GM12878 (cell line): ENCODE data around the gene PHKG2. TPM values are rescaled to one million over a fixed set of nuclear protein-coding genes. Genes with fewer than 3 reads are reported as not detected.

Experiments
- ATAC-seq: fragments of 200-7000 bp; cut with Tn5 transposase; 3 replicates; pipeline ENCODE4 v1.9.1; 2020; ENCODE audit warnings: mild to moderate bottlenecking, moderate library complexity
- BruUV-seq: library from RNA; stranded (reverse); fragments of 400-500 nt; replicated peaks from 2 replicates; lab custom pipeline; 2021; lab: Mats Ljungman, UMichigan
- CTCF ChIA-PET: fragments of 300-600 bp; sonication (Branson Sonifier 250); formaldehyde crosslinking; extraction: SDS; loops from one replicate; lab custom pipeline; 2021; ENCODE audit warnings: inconsistent platforms; lab: Yijun Ruan, JAX
- POLR2A ChIA-PET: fragments of 350-600 bp; formaldehyde crosslinking; extraction: SDS; loops from one replicate; lab custom pipeline; 2021; ENCODE audit warnings: inconsistent platforms; lab: Charles Lee
- RAD21 ChIA-PET: fragments of 300-600 bp; sonication (Branson Sonifier 250); formaldehyde crosslinking; loops from one replicate; lab custom pipeline; 2023; ENCODE audit warnings: antibody characterized with exemption; ENCODE audit not compliant: unreplicated experiment; lab: Charles Lee
- SMC1A ChIA-PET: fragments of 300-600 bp; sonication (Branson Sonifier 250); formaldehyde crosslinking; loops from one replicate; lab custom pipeline; 2023; ENCODE audit not compliant: unreplicated experiment, uncharacterized antibody; lab: Charles Lee
- DNase-seq: peaks from one replicate; pipeline ENCODE4 v3.0.0-alpha.2; 2011; ENCODE audit warnings: low read depth, low spot score
- FAIRE-seq: peaks from 3 replicates; lab custom pipeline; 2011; peaks lifted over from hg19 to GRCh38; lab: Jason Lieb, UNC
- H2AFZ ChIP-seq: 2 replicates; pipeline ENCODE4 v1.6.0; 2011; ENCODE audit warnings: low read depth, low read length, control low read depth; ENCODE audit not compliant: control insufficient read depth
- H3K27ac ChIP-seq: 2 replicates; pipeline ENCODE4 v1.5.1; 2011; ENCODE audit warnings: control low read depth; ENCODE audit not compliant: control insufficient read depth, insufficient read depth
- H3K27me3 ChIP-seq, 2 experiments: replicated peaks in 1 of 2; 2 replicates each; pipeline versions ENCODE4 v1.6.0 to v1.6.1; 2011; ENCODE audit warnings: low read length in 1 of 2; ENCODE audit not compliant: control insufficient read depth in 2 of 2, insufficient read depth in 2 of 2
- H3K36me3 ChIP-seq, 2 experiments: 2 replicates each; pipeline ENCODE4 v1.5.1; 2011; ENCODE audit warnings: low read length in 1 of 2; ENCODE audit not compliant: control insufficient read depth in 2 of 2, insufficient read depth in 2 of 2
- H3K4me1 ChIP-seq: 2 replicates; pipeline ENCODE4 v1.6.1; 2011; ENCODE audit warnings: mild to moderate bottlenecking, low read length, moderate library complexity, mixed read lengths; ENCODE audit not compliant: control insufficient read depth, insufficient read depth
- H3K4me2 ChIP-seq: 2 replicates; pipeline ENCODE4 v1.6.0; 2011; ENCODE audit warnings: control low read depth; ENCODE audit not compliant: control insufficient read depth, insufficient read depth
- H3K4me3 ChIP-seq: fragments of 200-600 bp; sonication (generic); 2 replicates; pipeline ENCODE4 v1.5.1; 2016
- H3K79me2 ChIP-seq: 2 replicates; pipeline ENCODE4 v1.6.0; 2011; ENCODE audit warnings: low read length; ENCODE audit not compliant: control insufficient read depth, insufficient read depth
- H3K9ac ChIP-seq: 2 replicates; pipeline ENCODE4 v1.8.0; 2011; ENCODE audit warnings: low read length, control low read depth, mixed read lengths; ENCODE audit not compliant: control insufficient read depth, insufficient read depth
- H3K9me3 ChIP-seq: replicated peaks from 3 replicates; pipeline ENCODE4 v1.5.1; 2011; ENCODE audit warnings: mild to moderate bottlenecking, low read length; ENCODE audit not compliant: control insufficient read depth, insufficient read depth
- H4K20me1 ChIP-seq: 2 replicates; pipeline ENCODE4 v1.6.0; 2011; ENCODE audit not compliant: control insufficient read depth, insufficient read depth
- ASH2L ChIP-seq: fragments of 300-600, 200-600 bp; sonication (generic); IDR thresholded peaks from 2 replicates; pipeline ENCODE4 v1.6.1; 2017; ENCODE audit warnings: low read depth, mild to moderate bottlenecking, borderline replicate concordance
- BHLHE40 ChIP-seq, 2 experiments: fragments of 450-650 bp in 1 of 2; IDR thresholded peaks; 2 replicates each; pipeline ENCODE4 v1.6.1; 2011 to 2017; ENCODE audit warnings: low read depth in 2 of 2, borderline replicate concordance in 1 of 2, improper control_type of control experiment in 1 of 2, low read length in 1 of 2, mild to moderate bottlenecking in 1 of 2
- CHD2 ChIP-seq: IDR thresholded peaks from 2 replicates; pipeline ENCODE4 v1.6.1; 2011; ENCODE audit warnings: low read depth, low read length, improper control_type of control experiment, borderline replicate concordance
- FOXM1 ChIP-seq: IDR thresholded peaks from 2 replicates; pipeline ENCODE4 v1.6.1; 2012; ENCODE audit warnings: low read depth, mild to moderate bottlenecking, inconsistent platforms, low read length, moderate library complexity
- GATAD2B ChIP-seq: fragments of 450-650 bp; conservative IDR thresholded peaks from 2 replicates; pipeline ENCODE4 v1.6.1; 2017; ENCODE audit warnings: low read depth, mild to moderate bottlenecking, moderate library complexity
- MEF2A ChIP-seq: IDR thresholded peaks from 2 replicates; pipeline ENCODE4 v1.6.1; 2011; ENCODE audit warnings: low read depth, mild to moderate bottlenecking, low read length, moderate library complexity; ENCODE audit not compliant: insufficient read depth
- NFYB ChIP-seq: IDR thresholded peaks from 2 replicates; pipeline ENCODE4 v1.6.1; 2011; ENCODE audit warnings: low read depth, mild to moderate bottlenecking, low read length, improper control_type of control experiment, moderate library complexity; ENCODE audit not compliant: insufficient read depth
- SIN3A ChIP-seq: IDR thresholded peaks from 2 replicates; pipeline ENCODE4 v1.6.1; 2012; ENCODE audit warnings: low read depth, low read length, improper control_type of control experiment
- SMAD1 ChIP-seq: fragments of 450-650 bp; IDR thresholded peaks from 2 replicates; pipeline ENCODE4 v1.6.1; 2018; ENCODE audit warnings: mild to moderate bottlenecking, low read depth; ENCODE audit not compliant: partially characterized antibody
- SMARCA5 ChIP-seq: fragments of 450-650 bp; IDR thresholded peaks from 2 replicates; pipeline ENCODE4 v1.6.1; 2017; ENCODE audit warnings: mild to moderate bottlenecking
- SPI1 ChIP-seq: IDR thresholded peaks from 2 replicates; pipeline ENCODE4 v1.6.1; 2011; ENCODE audit warnings: low read depth, mild to moderate bottlenecking, low read length, moderate library complexity, borderline replicate concordance; ENCODE audit not compliant: insufficient read depth
- TARDBP ChIP-seq: IDR thresholded peaks from 2 replicates; pipeline ENCODE4 v1.6.1; 2016; ENCODE audit warnings: borderline replicate concordance
- YY1 ChIP-seq: IDR thresholded peaks from 2 replicates; pipeline ENCODE4 v1.6.1; 2011; ENCODE audit warnings: low read depth, mild to moderate bottlenecking, low read length
- ZNF24 ChIP-seq: fragments of 450-650 bp; IDR thresholded peaks from 2 replicates; pipeline ENCODE4 v1.6.1; 2017; ENCODE audit warnings: antibody characterized with exemption, mild to moderate bottlenecking
- ZNF622 ChIP-seq: fragments of 450-650 bp; IDR thresholded peaks from 2 replicates; pipeline ENCODE4 v1.6.1; 2017; ENCODE audit warnings: mild to moderate bottlenecking, inconsistent platforms
- WGBS: methylation state at CpG from one replicate; pipeline ENCODE4 v1.1.6; 2016; ENCODE audit warnings: low lambda C conversion rate; ENCODE audit not compliant: insufficient replicate concordance, insufficient coverage; ENCODE audit errors: missing lambda C conversion rate; 5-methylcytosine and 5-hydroxymethylcytosine counted together
- in situ Hi-C: fragments of 300-500 bp; cut with MboI; formaldehyde crosslinking; loops from 9 replicates; pipeline ENCODE4 v1.14.3; 2018; ENCODE audit warnings: mixed read lengths
- intact Hi-C: fragments of 100-400 bp; cut with micrococcal nuclease; formaldehyde crosslinking; loops from one replicate; pipeline ENCODE4 v1.14.2; 2022; ENCODE audit not compliant: unreplicated experiment
- polyA plus RNA-seq, 11 experiments: library from polyadenylated mRNA; depleted of rRNA in 4 of 11; unstranded in 6 of 11; stranded (reverse) in 5 of 11; fragments of >200 nt; fragmentation: Nextera tagmentation in 4 of 11; fragmentation: Illumina TruSeq in 1 of 11; extraction: Ambion mirVana in 4 of 11; extraction: Trizol in 1 of 11; gene quantifications; 1 replicate in 1 of 11; 2 replicates in 10 of 11; pipeline versions ENCODE4 v1.2.1 to v1.2.3, GENCODE V29; 2011 to 2016; ENCODE audit warnings: inconsistent platforms in 2 of 11, missing spikeins in 2 of 11, low read depth in 1 of 11
- total RNA-seq, 4 experiments: library from RNA; depleted of rRNA in 3 of 4; stranded (reverse); fragments of >200 nt in 3 of 4; fragmentation: Illumina TruSeq in 1 of 4; extraction: Trizol in 1 of 4; gene quantifications; 2 replicates each; pipeline versions ENCODE4 v1.2.1 to v1.2.3, GENCODE V29; 2013 to 2021

Gene PHKG2
- total and polyA plus RNA-seq, 10 of the 15 experiments (the other 5 are each of a cell fraction or from before 2014, with no cell fraction given), result 5.2 to 50.1 (median 37.2) TPM

GRCh38 chr16:30777591-30778297 lies 29.5 kb downstream of the PHKG2 start:
- Histone ChIP-seq H3K79me2 (peaks cover 2% of the 10 kb centered on the region; the same call in 1 of the 2 replicates), H3K4me1 (no peaks in the 10 kb centered on the region), H3K27ac (no peak overlapping the region), H3K4me3 (no peak overlapping the region), H3K9ac (no peak overlapping the region), H3K4me2 (no peak overlapping the region), H4K20me1 (no peaks in the 10 kb centered on the region), H3K36me3 (peaks cover 0 to 1% of the 10 kb centered on the region in 2 experiments; a peak in 2 of 4 replicates), H2AFZ (no peak overlapping the region), H3K9me3 (no peaks in the 10 kb centered on the region), H3K27me3 (no peaks in the 10 kb centered on the region)
- CTCF ChIA-PET, result interaction anchor here (0.9 to 1.1 kb wide), 3 partner anchors 36 to 176 kb away, joined by 3 to 4 read pairs (median 3); no protein-coding TSS in a partner anchor
- TF ChIP-seq SIN3A (no peak), ZNF622 (no peak), SPI1 (no peak), SMAD1 (no peak), NFYB (no peak), FOXM1 (no peak), SMARCA5 (no peak), CHD2 (no peak), MEF2A (no peak), ASH2L (no peak), YY1 (no peak), BHLHE40 (IDR thresholded peaks at IDR 0.05; ENCODE audit: borderline replicate concordance in 1 of 2, low read depth in 2 of 2, low read length in 1 of 2) (no peak), TARDBP (no peak), GATAD2B (no peak), ZNF24 (no peak)
- 85% methylated on average over 7 of the region's 7 CpGs for WGBS
- intact Hi-C loops (no loop called here), in situ Hi-C loops (no loop called here)
- no peak for FAIRE-seq
- RAD21 ChIA-PET, result no interaction called here
- DNase-seq, result no peak
- SMC1A ChIA-PET, result interaction anchor here (0.9 kb wide), 1 partner anchor 94 kb away, joined by 3 read pairs; no protein-coding TSS in a partner anchor
- BruUV-seq, result no TSS peak
- no peak for ATAC-seq
- POLR2A ChIA-PET, result no interaction called here
